Effector memory CD4-positive, alpha-beta T cell (primary cell): ENCODE data around the gene CRYBG1.

Source experiments
- DNase-seq, 3 donors: peaks; one replicate each; pipeline ENCODE4 v3.0.0-alpha.2; 2020
- H3K27ac ChIP-seq: 2 replicates; pipeline ENCODE4 v1.7.0; 2013; ENCODE audit warnings: mild to moderate bottlenecking, low read length, moderate library complexity; ENCODE audit not compliant: insufficient read depth, poor library complexity, severe bottlenecking
- H3K27me3 ChIP-seq: replicated peaks from 2 replicates; pipeline ENCODE4 v1.7.0; 2013; ENCODE audit warnings: mild to moderate bottlenecking, low read length; ENCODE audit not compliant: insufficient read depth, control insufficient read depth, poor library complexity, severe bottlenecking
- H3K36me3 ChIP-seq: 2 replicates; pipeline ENCODE4 v1.7.0; 2013; ENCODE audit warnings: mild to moderate bottlenecking, low read length, moderate library complexity; ENCODE audit not compliant: control insufficient read depth, insufficient read depth
- H3K4me1 ChIP-seq: 2 replicates; pipeline ENCODE4 v1.7.0; 2013; ENCODE audit warnings: low read length, mild to moderate bottlenecking; ENCODE audit not compliant: control insufficient read depth, insufficient read depth, poor library complexity, severe bottlenecking
- H3K4me3 ChIP-seq: 2 replicates; pipeline ENCODE4 v1.7.0; 2013; ENCODE audit warnings: low read length, low read depth, mild to moderate bottlenecking; ENCODE audit not compliant: insufficient read depth, poor library complexity, severe bottlenecking
- H3K9me3 ChIP-seq: 2 replicates; pipeline ENCODE4 v1.7.0; 2013; ENCODE audit warnings: mild to moderate bottlenecking, low read length, moderate library complexity; ENCODE audit not compliant: control insufficient read depth

Gene CRYBG1

GRCh38 chr6:106334646-106335448 lies 25.7 kb upstream of the CRYBG1 start:
- no peaks in the 10 kb centered on the region for H3K9me3 ChIP-seq
- no peaks in the 10 kb centered on the region for H3K27me3 ChIP-seq
- H3K4me1 ChIP-seq = no peaks in the 10 kb centered on the region
- no peak overlapping the region for H3K27ac ChIP-seq
- peak; percentile 19 to 46 (median 22) for DNase-seq
- no peaks in the 10 kb centered on the region for H3K36me3 ChIP-seq
- H3K4me3 ChIP-seq = no peak overlapping the region

- peak; percentile 10 to 25 (median 14) for DNase-seq
- Histone ChIP-seq H3K4me1 (no peaks in the 10 kb centered on the region), H3K9me3 (no peaks in the 10 kb centered on the region), H3K27ac (no peak overlapping the region), H3K36me3 (no peaks in the 10 kb centered on the region), H3K27me3 (no peaks in the 10 kb centered on the region), H3K4me3 (no peak overlapping the region)
Measured at GRCh38 chr6:106339334-106340029, 21.0 kb upstream of the CRYBG1 start.

DNA sequence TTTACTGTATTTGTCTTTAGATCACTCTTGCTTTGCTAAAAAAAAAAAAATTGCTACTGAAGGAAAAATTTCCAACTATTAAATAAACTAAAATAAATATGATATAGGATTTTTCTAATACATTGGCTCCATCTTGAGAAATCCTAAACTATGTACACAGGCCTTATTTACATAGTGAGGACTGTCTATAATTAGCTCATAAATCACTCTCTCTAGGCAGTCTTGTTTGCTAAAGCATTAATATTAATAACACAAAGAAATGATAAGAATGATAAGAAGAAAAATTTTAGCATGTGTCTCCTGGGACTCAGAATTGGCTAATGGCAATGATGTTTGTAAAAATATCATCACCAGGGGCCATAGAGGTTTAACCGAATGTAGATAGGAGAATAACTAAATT lies 13.3 kb upstream of the CRYBG1 start:
- DNase-seq = no peak
- no peaks in the 10 kb centered on the region for H3K9me3 ChIP-seq

GRCh38 chr6:106356378-106356777 lies 4.1 kb upstream of the CRYBG1 start:
- no peak for DNase-seq
- Histone ChIP-seq H3K27me3 (peaks cover 6% of the 10 kb centered on the region), H3K27ac (no peak overlapping the region), H3K9me3 (no peaks in the 10 kb centered on the region), H3K4me1 (peaks cover 11% of the 10 kb centered on the region), H3K36me3 (no peaks in the 10 kb centered on the region), H3K4me3 (no peak overlapping the region)

More for the DNA sequence above, 13.3 kb upstream of the CRYBG1 start:
- Histone ChIP-seq H3K4me1 (no peaks in the 10 kb centered on the region), H3K27me3 (no peaks in the 10 kb centered on the region), H3K36me3 (no peaks in the 10 kb centered on the region), H3K4me3 (no peak overlapping the region), H3K27ac (no peak overlapping the region)

DNA sequence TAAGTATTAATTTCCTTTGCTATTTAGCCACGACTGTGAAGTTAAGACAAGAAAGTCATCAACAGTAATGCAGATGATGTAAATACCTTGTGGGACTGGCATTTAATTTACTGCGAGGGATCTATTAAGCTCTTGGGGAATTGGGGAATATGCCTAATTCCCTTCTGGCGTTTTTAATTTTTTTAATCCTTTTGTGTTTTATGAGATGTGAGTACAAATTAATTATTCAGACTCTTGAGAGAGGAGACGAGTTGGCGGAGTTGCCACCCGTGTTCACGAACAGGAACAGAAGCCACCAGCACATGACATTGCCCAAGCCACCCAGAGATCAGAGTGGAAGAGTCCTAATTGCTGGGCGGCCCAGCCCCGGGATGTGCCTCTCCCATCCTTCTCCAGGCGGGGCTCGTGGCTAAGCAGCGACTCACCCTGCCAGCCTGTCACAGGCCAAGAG lies 533 bp upstream of the CRYBG1 start:
- H3K4me1 ChIP-seq = peaks cover 11% of the 10 kb centered on the region
- peaks cover 6% of the 10 kb centered on the region for H3K27me3 ChIP-seq
- no peaks in the 10 kb centered on the region for H3K9me3 ChIP-seq
- H3K4me3 ChIP-seq = no peak overlapping the region
- DNase-seq = no peak
- no peak overlapping the region for H3K27ac ChIP-seq
- H3K36me3 ChIP-seq = no peaks in the 10 kb centered on the region

DNA sequence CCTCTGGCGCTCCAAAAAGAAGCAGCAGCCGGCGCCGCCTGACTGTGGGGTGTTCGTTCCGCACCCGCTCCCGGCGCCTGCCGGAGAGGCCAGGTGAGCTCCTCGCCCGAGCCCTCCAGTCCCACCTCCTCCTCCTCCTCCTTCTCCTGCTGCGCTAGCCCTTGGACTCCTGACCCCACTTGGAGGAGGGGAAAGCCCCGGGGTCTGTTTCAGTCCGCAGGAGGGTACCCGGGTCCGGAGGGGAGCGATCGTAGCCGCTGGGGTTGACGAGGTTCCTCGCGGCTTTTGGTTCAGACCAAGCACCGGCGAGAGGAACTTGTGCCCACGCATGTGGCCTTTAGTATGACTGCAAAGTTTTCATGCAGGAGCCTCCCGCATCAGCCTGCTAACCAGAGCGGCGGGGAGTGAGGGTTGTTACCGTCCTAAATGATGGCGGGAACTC lies 493 bp downstream of the CRYBG1 start:
- Histone ChIP-seq H3K27me3 (peaks cover 3% of the 10 kb centered on the region), H3K9me3 (no peaks in the 10 kb centered on the region), H3K4me3 (peak overlapping the region; percentile 55), H3K36me3 (no peaks in the 10 kb centered on the region), H3K4me1 (peaks cover 11% of the 10 kb centered on the region), H3K27ac (no peak overlapping the region)
- DNase-seq = peak in 1 of 3 donors; percentile 1

- Histone ChIP-seq H3K9me3 (no peaks in the 10 kb centered on the region), H3K27me3 (no peaks in the 10 kb centered on the region), H3K36me3 (no peaks in the 10 kb centered on the region), H3K4me1 (peaks cover 11% of the 10 kb centered on the region), H3K4me3 (no peak overlapping the region), H3K27ac (no peak overlapping the region)
- no peak for DNase-seq
Measured at GRCh38 chr6:106363401-106364138, 3.1 kb downstream of the CRYBG1 start.

- Histone ChIP-seq H3K4me3 (no peak overlapping the region), H3K9me3 (no peaks in the 10 kb centered on the region), H3K4me1 (no peaks in the 10 kb centered on the region), H3K27ac (no peak overlapping the region), H3K36me3 (no peaks in the 10 kb centered on the region), H3K27me3 (no peaks in the 10 kb centered on the region)
- DNase-seq = no peak
Measured at GRCh38 chr6:106369739-106370138, 9.2 kb downstream of the CRYBG1 start.

- H3K27me3 ChIP-seq = no peaks in the 10 kb centered on the region
- no peak overlapping the region for H3K4me3 ChIP-seq
- H3K9me3 ChIP-seq = no peaks in the 10 kb centered on the region
- no peak for DNase-seq
- H3K4me1 ChIP-seq = no peaks in the 10 kb centered on the region
- H3K27ac ChIP-seq = no peak overlapping the region
- H3K36me3 ChIP-seq = no peaks in the 10 kb centered on the region
Measured at GRCh38 chr6:106370639-106371038, 10.1 kb downstream of the CRYBG1 start.
